ENCODE measurements around the gene BEND7.
"Not testable (repeated sequence)": the region's sequence is repeated elsewhere in the genome, so short reads cannot be mapped to it uniquely, and the experiment has no call there.

BEND7 gene

DNA sequence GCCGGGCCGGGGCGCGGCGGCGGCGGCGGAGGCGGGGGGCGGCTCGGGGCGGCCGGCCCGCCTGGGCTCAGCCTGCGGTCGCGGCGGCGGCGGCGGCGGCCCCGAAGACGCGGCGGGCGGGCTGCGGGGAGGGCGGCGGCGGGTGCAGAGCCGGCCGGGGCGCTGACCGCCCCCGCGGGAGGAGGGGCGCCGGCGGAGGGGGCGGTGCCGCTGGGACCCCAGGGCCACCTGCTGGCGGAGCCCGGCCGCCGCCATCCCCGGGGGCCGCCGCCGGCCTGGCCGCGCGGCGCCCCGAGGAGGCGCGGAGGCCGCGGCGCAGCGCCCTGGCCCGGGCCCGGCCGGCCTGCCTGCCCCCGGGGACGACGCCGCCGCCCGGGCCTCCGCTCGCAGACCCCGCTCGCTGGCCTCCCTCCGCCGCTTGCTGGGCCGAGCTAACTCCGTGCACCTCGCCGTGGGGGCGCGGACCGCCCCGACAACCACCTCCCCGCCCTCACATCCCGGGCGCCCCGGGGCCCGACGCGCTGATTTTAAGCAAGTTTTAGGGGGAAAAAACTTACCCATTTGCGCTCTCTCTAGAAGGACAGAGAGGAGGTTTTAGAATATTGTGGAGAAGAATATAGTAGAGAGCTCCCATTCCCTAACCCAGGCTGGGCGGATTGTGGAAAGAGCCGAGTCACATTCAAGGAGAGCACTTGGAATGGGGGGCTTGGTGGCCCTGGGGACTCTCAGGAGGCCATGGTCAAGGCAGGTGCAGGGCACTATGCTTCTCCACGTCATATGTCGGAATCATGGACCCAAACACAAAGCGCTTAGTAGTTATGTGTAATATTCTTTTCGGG, at the start of gene BEND7:
BEND7 (minus strand) TSS at position 140 of the 839 bp plus-strand sequence. CDS start 481 bp downstream, outside the sequence.
- DNase-seq (ENCODE audit: low read depth), result peak; percentile 17

DNA sequence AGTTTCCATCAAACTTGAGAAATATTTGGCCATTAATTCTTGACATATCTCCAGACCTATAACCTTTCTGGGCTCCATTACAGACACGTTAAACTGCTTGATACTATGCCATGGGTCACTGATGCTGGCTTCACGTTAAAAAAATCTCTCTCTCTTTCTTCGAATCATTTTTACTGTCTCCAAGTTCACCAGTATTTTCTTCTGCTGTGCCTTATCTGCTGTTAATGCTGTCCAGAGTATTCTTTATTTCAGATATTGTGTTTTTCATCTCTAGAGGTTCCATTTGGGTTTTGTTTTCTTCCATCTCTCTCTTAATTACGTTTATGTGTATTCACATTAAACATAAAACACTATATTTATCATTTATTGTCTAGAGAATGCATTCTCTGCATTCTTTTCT, 45.1 kb upstream of the BEND7 start:
- DNase-seq (ENCODE audit: low read depth), result no peak

- DNase-seq (ENCODE audit: low read depth), result no peak
Observed at GRCh38 chr10:13571541-13571940, 42.7 kb upstream of the BEND7 start.

DNA sequence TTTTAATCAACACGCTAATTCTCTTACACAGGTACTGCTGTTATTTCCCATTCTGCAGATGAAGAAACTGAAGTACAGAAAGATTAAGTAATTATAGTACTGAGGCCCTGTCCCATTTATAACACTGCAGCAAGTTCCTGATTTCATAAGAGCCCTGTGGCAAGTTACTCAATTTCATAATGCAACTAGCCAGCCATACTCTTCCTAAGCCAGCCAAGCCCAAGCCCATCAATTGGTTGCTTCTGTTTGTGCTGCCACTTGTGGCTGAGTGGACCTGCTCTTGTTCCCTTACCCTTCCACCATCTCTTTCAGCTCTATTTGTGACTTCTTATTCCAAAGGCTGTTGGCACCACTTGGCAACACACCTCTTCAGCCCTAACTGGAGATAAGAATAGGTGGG, 38.2 kb upstream of the BEND7 start:
- no peak for DNase-seq (ENCODE audit: low read depth)

DNA sequence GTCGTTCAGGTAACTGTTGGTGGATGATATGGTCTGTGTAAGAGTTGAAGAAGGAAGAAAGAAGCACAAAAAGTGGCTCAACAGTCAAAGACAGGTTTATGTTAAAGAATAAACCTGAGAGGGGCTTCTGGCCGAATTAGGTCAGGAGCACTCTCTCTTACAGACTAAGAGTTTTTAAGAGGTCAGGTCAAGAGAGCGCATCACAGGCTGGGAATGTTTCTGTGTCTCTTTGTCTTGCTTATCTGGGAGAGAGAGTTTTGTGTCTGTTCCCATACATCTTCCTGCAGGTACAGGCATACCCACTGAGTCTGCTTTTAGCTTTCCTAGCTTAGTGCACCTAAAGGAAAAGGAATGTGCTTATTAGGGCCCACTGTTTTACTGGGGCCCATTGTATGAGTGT, 35.8 kb upstream of the BEND7 start:
- no peak for DNase-seq (ENCODE audit: low read depth)

DNA sequence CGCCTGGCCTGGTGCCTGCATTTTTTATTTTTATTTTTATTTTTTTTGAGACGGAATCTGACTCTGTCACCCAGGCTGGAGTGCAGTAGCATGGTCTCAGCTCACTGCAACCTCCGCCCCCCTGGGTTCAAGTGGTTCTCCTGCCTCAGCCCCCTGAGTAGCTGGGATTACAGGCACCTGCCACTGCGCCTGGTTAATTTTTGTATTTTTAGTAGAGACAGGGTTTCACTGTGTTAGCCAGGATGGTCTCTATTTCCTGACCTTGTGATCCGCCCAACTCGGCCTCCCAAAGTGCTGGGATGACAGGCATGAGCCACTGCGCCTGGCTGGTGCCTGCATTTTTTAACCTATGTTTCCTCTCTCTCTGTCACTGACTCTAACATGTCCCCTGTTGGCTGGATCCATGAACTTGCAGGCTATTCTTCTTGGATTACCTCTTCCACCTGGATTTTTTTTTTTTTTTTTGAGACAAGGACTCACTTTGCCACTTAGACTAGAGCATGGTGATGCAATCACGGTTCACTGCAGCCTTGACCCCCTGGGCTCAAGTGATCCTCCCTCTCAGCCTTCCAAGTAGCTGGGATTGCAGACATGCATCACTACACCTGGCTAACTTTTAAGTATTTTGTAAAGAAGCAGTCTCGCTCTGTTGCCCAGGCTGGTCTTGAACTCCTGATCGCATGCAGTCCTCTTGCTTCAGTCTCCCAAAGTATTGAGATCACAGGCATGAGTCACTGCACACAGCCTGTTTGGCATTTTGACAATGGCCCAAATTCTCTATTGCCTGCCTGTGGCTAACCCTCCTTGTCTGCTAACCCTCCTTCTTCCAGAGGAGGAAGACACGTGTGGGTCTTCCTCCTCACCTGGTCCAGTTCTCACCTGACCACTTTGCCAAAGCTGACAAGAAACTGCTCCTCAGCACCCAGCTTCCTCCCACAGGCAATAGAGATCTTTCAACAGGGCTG, 34.9 kb upstream of the BEND7 start:
- no peak for DNase-seq (ENCODE audit: low read depth)

DNA sequence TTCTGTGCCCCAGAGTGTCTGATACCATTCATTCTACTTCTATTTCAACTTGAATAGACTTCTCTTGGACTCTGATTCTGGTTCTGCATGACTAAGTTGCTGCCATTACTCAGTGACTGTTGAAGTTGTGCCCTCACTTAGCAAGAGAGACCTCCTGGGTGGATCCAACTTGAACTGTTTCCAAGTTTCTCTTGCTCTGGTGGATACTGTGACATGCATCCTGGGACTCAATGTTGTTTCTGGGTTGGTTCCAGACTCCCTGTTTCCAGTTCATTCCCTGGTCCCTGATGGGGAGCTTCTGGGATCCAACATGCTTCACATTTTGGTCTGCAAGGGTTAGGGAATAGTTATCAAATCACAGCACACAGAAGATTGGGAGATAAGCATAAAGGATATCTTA, 31.8 kb upstream of the BEND7 start:
- DNase-seq (ENCODE audit: low read depth), result no peak

DNA sequence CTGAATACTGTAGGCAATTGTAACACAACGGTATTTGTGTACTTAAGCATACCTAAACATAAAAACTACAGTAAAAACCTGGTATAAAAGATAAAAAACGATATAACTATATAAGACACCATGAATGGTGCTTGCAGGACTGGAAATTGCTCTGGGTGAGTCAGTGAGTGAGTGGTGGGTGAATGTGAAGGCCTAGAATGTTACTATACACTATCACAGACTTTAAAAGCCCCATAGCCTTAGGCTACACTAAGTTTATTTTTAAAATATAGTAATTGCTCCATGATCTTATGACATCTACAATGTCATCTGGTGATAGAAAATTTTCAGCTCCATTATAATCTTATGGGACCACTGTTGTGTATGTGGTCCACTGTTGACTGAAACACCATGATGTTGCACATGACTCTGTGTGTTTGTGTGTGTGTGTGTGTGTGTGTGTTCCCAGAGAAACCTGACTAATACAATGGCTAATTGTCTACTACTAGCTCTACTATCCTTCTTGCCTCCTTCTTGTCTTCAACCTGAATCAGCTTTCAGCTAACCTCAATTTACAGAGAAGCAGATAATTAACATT, 30.4 kb upstream of the BEND7 start:
- DNase-seq (ENCODE audit: low read depth), result no peak

GRCh38 chr10:13555884-13556510, 27.2 kb upstream of the BEND7 start:
- DNase-seq (ENCODE audit: low read depth), result no peak

GRCh38 chr10:13550802-13551201, 22.0 kb upstream of the BEND7 start:
- no peak for DNase-seq (ENCODE audit: low read depth)

DNA sequence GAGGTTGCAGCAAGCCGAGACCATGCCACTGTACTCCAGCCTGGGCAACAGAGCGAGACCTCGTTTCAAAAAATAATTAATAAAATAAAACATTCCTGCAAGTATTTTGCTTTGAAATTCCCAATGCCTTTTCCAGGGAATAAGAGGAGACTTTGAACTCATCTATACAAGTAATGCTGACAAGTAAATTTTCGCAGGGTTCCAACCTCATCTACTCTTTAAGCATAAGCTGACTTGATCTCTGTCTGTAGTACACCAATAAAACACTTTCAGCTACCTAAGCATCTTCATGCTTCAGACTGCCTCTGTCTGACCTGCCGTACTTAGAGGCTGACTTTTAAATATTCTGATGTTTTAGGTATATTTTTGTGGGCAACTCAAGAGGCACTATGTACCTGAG, 13.7 kb upstream of the BEND7 start:
- DNase-seq (ENCODE audit: low read depth), result no peak

DNA sequence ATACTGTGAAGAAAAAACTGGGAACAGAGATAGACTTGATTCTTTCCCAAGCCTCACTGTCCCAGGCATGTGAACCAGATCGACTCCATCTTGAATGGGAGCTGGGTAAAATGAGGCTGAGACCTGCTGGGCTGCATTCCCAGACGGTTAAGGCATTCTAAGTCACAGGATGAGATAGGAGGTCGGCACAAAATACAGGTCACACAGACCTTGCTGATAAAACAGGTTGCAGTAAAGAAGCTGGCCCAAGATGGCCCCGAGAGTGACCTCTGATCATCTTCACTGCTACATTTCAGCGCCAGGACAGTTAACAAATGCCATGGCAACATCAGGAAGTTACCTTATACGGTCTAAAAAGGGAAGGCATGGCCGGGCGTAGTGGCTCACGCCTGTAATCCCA, 9.2 kb upstream of the BEND7 start:
- DNase-seq (ENCODE audit: low read depth), result not testable (repeated sequence)

DNA sequence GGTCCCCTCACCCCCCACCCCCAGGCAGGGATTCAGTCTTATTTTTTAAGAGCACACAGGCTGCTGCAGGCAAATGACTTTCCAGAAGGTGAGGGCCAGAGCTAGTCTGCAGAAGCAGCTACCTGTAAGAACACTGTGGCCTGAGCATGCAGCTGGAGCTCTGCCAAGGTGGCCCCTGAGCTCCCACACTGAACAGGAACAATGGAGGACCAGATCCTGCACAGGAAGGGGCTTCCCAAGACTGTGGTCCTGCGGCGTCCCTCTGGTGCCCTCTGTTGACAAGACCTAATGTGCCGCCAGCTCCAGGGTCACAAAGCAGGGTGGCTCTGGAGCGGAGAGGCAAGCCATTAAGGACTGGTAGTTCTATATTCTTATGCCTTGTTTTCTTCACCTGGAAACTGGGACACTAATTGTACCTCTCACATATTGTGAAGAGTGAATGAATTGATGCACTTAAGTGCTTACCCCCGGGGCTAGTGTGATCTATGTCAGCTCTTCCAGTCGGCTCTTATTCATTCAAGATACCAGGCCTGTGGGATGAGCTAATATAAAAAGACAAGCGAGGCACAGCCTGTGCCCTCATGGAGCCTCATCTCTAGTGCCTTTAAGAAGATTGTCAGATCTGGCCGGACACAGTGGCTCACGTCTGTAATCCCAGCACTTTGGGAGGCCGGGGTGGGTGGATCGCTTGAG, 8.0 kb upstream of the BEND7 start:
- peak; percentile 29 for DNase-seq (ENCODE audit: low read depth)

GRCh38 chr10:13535346-13535745, 6.5 kb upstream of the BEND7 start:
- no peak for DNase-seq (ENCODE audit: low read depth)

DNA sequence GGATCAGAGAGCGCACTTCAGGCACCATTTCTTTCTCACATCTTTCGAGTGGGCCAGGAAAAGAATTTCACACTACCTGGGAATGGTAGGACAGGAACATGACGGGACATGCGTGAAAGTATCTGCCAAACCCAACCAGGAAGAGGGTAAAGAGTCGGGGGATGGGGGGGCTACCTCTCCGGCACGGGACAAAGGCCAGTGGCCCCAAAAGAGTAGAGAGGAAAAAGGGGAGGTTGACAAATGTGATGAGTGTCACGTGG, 830 bp upstream of the BEND7 start:
- no peak for DNase-seq (ENCODE audit: low read depth)

DNA sequence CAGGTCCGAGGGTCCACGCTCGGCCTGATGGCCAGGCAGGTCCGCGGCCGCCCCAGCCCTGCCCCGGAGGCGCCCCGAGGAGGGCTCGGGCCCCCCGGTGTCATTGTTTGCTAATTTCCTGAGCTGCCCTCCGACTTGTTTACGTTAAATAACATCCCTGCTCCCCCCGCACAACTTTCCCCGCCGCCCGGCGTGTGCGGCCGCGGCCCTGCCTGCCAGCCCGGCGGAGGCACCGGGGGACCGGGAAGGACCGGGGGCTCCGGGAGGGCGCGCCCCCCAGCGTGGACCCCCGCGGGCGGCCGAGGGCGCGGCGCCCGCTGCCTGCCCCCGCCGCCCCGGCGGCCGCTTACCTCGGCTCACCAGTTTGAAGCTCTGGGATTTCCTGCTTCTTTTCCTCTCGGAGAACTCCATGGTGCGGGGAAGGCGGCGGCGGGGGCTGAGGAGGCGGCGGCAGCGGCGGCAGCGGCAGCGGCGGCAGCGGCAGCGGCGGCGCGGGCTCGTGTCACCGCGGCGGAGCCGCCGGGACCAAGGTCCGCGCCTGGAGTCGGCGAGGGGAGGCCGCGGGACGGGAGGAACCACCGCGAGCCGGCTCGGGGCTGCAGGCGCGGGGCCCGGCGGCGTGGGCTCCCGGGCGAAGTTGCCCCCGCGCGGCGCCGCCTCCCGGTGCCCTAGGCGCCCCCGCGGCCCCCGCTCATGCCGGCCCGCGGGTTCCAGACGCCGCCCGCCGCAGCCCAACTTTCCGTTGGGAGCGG, 515 bp downstream of the BEND7 start:
- DNase-seq (ENCODE audit: low read depth), result peak; percentile 7

DNA sequence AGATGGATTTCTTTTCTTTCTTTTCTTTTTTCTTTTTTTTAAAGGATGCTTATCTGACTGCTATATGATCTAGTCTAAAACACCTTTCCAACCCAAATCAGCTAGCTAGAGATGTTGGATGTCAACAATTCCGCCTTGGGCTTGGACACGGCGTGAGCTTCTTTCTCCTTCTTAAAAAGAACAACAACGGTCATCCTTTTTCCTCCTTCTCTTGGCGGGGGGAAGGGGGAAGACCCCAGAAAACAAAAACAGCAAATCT, 1.0 kb downstream of the BEND7 start:
- DNase-seq (ENCODE audit: low read depth), result no peak

DNA sequence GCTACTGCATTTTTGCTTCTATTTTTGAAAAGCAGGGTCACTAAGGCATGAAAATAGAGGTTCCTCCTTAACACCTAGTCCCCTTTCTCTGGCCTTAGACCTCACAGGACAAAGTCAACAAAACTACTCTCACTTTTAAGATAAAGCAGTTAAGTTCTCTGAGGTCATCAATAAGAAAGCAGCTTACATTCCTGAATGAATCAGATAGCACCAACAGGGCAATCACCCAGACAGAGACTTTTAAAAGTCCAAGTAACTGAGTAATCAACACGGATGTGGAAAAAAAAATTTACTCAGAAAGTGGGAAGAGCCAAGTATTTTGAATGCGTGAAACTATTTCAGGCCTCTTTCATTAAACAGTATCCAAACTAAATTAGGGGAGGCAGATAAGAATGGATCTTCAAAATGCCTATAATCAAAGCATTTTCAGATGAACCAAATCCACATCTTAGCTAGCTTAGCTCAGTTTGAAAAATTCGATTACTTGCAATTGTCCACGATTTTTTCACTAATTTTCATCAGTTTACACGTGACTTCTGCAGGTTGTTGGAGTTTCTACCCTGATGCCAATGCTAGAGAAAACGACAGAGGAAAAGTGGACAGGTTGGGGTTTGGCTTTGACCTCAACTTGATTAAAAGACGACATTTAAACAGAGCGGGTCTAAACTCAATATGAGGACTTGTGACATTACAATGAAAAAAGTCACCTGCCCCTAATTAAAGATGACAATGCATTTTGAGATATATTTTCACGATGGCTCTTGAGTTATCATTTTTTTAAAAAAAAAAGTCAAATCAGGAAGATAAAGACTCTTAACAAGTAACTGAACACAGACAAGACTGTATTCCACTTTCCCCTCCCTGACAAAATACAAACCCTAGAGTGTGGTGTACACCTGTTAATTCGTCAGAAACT, 1.6 kb downstream of the BEND7 start:
- no peak for DNase-seq (ENCODE audit: low read depth)

DNA sequence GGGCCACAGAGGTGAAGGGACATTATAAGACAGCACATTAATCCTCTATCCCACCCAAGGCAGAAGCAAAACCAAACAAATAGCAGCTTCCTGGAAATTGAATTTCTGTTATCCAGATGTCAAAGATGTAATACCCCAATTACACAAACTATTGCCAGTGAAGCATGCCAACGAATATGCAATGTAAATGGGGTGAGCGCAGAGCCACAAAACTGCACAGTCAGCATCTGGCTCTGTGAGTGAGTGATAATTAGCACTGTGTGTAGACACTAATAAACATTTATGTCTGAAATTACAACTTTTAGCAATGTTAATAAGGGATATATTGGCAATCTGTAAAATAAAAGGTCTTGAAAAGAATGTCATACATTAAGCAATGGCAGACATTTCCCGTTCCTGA, 3.2 kb downstream of the BEND7 start:
- no peak for DNase-seq (ENCODE audit: low read depth)

- no peak for DNase-seq (ENCODE audit: low read depth)
Observed at GRCh38 chr10:13521026-13521425, 7.8 kb downstream of the BEND7 start.

Data from activated T-cell treated with anti-CD3 and anti-CD28 coated beads for 48 hours (primary cell).